Neural crest cell (in vitro differentiated cells): ENCODE data around the gene CSHL1. TPM values are rescaled to one million over a fixed set of nuclear protein-coding genes. Genes with fewer than 3 reads are reported as not detected.

Experiments used
- DNase-seq: peaks from one replicate; pipeline ENCODE4 v3.0.0; 2021; ENCODE audit warnings: low read depth, mixed read lengths, low spot score
- H3K27ac Mint-ChIP-seq: one replicate; pipeline ENCODE4 v1.8.0; 2021; ENCODE audit warnings: mild to moderate bottlenecking, mixed read lengths; ENCODE audit not compliant: unreplicated experiment
- H3K27me3 Mint-ChIP-seq: 2 replicates; pipeline ENCODE4 v1.8.0; 2021; ENCODE audit warnings: low read depth, mild to moderate bottlenecking, mixed read lengths
- H3K36me3 Mint-ChIP-seq: 2 replicates; pipeline ENCODE4 v1.8.0; 2021; ENCODE audit warnings: low read depth, mild to moderate bottlenecking, mixed read lengths
- H3K4me1 Mint-ChIP-seq: 2 replicates; pipeline ENCODE4 v1.8.0; 2021; ENCODE audit warnings: mixed read lengths
- H3K4me3 Mint-ChIP-seq: one replicate; pipeline ENCODE4 v1.8.0; 2021; ENCODE audit warnings: mild to moderate bottlenecking, mixed read lengths
- H3K9me3 Mint-ChIP-seq: 2 replicates; pipeline ENCODE4 v1.8.0; 2021; ENCODE audit warnings: mixed read lengths
- CTCF ChIP-seq: fragments of 200-600 bp; sonication (generic); conservative IDR thresholded peaks from 2 replicates; pipeline ENCODE4 v1.5.0; 2021; ENCODE audit warnings: antibody characterized with exemption, mild to moderate bottlenecking
- total RNA-seq: library from RNA; stranded (reverse); gene quantifications from 2 replicates; pipeline ENCODE4 v1.2.1, GENCODE V29; 2021

The CSHL1 gene
- total RNA-seq, 1 donor from 2014 or later, result not detected

- Mint-ChIP-seq H3K4me3 (no peak overlapping the region), H3K4me1 (peaks cover 12% of the 10 kb centered on the region), H3K9me3 (no peaks in the 10 kb centered on the region), H3K27me3 (no peaks in the 10 kb centered on the region), H3K27ac (no peak overlapping the region), H3K36me3 (no peaks in the 10 kb centered on the region)
- TF ChIP-seq CTCF, result no peak
- no peak for DNase-seq
Measured at GRCh38 chr17:63932721-63933120, 21.7 kb upstream of the CSHL1 start.

- DNase-seq, result no peak
- peak within 1 kb of the TSS; percentile 57 for H3K27ac Mint-ChIP-seq
Measured at GRCh38 chr17:63931981-63932561, 21.0 kb upstream of the CSHL1 start, which contains the start of gene CD79B. Gene CD79B, minus strand, starts transcription at chr17:63932331. Its CDS starts 70 bp downstream, at chr17:63932261.

GRCh38 chr17:63930951-63931575 is 20.0 kb upstream of the CSHL1 start:
- no peak overlapping the region for H3K4me3 Mint-ChIP-seq
- peaks cover 6% of the 10 kb centered on the region for H3K4me1 Mint-ChIP-seq
- TF ChIP-seq CTCF, result no peak
- no peak for DNase-seq
- no peaks in the 10 kb centered on the region for H3K9me3 Mint-ChIP-seq
- peak overlapping the region; percentile 23 for H3K27ac Mint-ChIP-seq
- no peaks in the 10 kb centered on the region for H3K27me3 Mint-ChIP-seq
- H3K36me3 Mint-ChIP-seq, result no peaks in the 10 kb centered on the region

More at GRCh38 chr17:63931981-63932561, 21.0 kb upstream of the CSHL1 start, which contains the start of gene CD79B:
- Mint-ChIP-seq H3K9me3 (no peaks in the 10 kb centered on the region), H3K36me3 (no peaks in the 10 kb centered on the region), H3K27me3 (no peaks in the 10 kb centered on the region), H3K4me3 (no peak within 1 kb of the TSS), H3K4me1 (peaks cover 7% of the 10 kb centered on the region)
- no peak for TF ChIP-seq CTCF

GRCh38 chr17:63929860-63930766 is 19.1 kb upstream of the CSHL1 start:
- DNase-seq, result no peak

More at GRCh38 chr17:63929860-63930766, 19.1 kb upstream of the CSHL1 start:
- TF ChIP-seq CTCF, result no peak
- Mint-ChIP-seq H3K9me3 (no peaks in the 10 kb centered on the region), H3K27me3 (no peaks in the 10 kb centered on the region), H3K27ac (no peak overlapping the region), H3K4me1 (peaks cover 6% of the 10 kb centered on the region), H3K4me3 (no peak overlapping the region), H3K36me3 (no peaks in the 10 kb centered on the region)
